Osteocyte (in vitro differentiated cells): ENCODE measurements around the gene CSRP1. TPM values are rescaled to one million over a fixed set of nuclear protein-coding genes. Genes with fewer than 3 reads are reported as not detected.
A peak's percentile ranks its signal among the peaks of the same experiment; 100 is the strongest.

Experiments used
- DNase-seq: peaks from one replicate; pipeline ENCODE4 v3.0.0; 2021; ENCODE audit warnings: mixed read lengths; ENCODE audit not compliant: unreplicated experiment; ENCODE audit errors: extremely low spot score
- H3K27ac Mint-ChIP-seq: one replicate; pipeline ENCODE4 v1.8.0; 2021; ENCODE audit warnings: mild to moderate bottlenecking, mixed read lengths; ENCODE audit not compliant: unreplicated experiment
- H3K27me3 Mint-ChIP-seq: one replicate; pipeline ENCODE4 v1.8.0; 2021; ENCODE audit warnings: mixed read lengths; ENCODE audit not compliant: unreplicated experiment
- H3K36me3 Mint-ChIP-seq: one replicate; pipeline ENCODE4 v1.8.0; 2021; ENCODE audit warnings: mixed read lengths; ENCODE audit not compliant: unreplicated experiment
- H3K4me1 Mint-ChIP-seq: one replicate; pipeline ENCODE4 v1.8.0; 2021; ENCODE audit warnings: mixed read lengths; ENCODE audit not compliant: unreplicated experiment
- H3K4me3 Mint-ChIP-seq: one replicate; pipeline ENCODE4 v1.8.0; 2021; ENCODE audit warnings: mild to moderate bottlenecking, moderate library complexity, mixed read lengths; ENCODE audit not compliant: unreplicated experiment
- H3K9me3 Mint-ChIP-seq: one replicate; pipeline ENCODE4 v1.8.0; 2021; ENCODE audit warnings: mixed read lengths; ENCODE audit not compliant: unreplicated experiment
- total RNA-seq: library from RNA; stranded (reverse); gene quantifications from 2 replicates; pipeline ENCODE4 v1.2.1, GENCODE V29; 2021
- TF ChIP-seq, protein P1 (sequence below): fragments of 200-600 bp; sonication (generic); IDR thresholded peaks from 2 replicates; pipeline ENCODE4 v1.5.0; 2021; ENCODE audit warnings: antibody characterized with exemption, mild to moderate bottlenecking, moderate library complexity

Gene CSRP1
- total RNA-seq, 1 donor from 2014 or later = 0.56 TPM

DNA sequence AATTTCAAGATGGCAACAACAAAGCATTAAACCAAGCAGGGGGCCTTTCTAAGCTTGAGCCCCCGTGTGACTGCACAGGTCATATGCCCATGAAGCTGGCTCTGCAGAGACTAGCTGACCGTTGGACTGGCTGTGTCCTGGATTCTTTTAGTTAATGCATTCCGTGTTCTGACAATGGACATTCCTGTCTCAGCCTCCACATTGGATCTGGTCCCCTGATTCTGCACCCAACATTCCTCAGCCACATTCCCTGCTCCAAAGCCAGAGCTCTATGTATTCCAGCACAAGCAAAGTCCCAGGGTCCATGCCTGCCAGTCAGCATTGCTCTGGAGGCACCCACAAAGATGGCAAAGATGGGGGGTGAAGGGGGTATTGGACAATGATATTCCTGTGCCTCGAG is 26.9 kb upstream of the CSRP1 start:
- Mint-ChIP-seq H3K4me1 (peaks cover 60% of the 10 kb centered on the region), H3K27ac (no peak overlapping the region), H3K36me3 (no peaks in the 10 kb centered on the region), H3K9me3 (no peaks in the 10 kb centered on the region), H3K27me3 (no peaks in the 10 kb centered on the region), H3K4me3 (no peak overlapping the region)
- no peak for DNase-seq
- TF ChIP-seq, protein P1, sequence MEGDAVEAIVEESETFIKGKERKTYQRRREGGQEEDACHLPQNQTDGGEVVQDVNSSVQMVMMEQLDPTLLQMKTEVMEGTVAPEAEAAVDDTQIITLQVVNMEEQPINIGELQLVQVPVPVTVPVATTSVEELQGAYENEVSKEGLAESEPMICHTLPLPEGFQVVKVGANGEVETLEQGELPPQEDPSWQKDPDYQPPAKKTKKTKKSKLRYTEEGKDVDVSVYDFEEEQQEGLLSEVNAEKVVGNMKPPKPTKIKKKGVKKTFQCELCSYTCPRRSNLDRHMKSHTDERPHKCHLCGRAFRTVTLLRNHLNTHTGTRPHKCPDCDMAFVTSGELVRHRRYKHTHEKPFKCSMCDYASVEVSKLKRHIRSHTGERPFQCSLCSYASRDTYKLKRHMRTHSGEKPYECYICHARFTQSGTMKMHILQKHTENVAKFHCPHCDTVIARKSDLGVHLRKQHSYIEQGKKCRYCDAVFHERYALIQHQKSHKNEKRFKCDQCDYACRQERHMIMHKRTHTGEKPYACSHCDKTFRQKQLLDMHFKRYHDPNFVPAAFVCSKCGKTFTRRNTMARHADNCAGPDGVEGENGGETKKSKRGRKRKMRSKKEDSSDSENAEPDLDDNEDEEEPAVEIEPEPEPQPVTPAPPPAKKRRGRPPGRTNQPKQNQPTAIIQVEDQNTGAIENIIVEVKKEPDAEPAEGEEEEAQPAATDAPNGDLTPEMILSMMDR = no peak

DNA sequence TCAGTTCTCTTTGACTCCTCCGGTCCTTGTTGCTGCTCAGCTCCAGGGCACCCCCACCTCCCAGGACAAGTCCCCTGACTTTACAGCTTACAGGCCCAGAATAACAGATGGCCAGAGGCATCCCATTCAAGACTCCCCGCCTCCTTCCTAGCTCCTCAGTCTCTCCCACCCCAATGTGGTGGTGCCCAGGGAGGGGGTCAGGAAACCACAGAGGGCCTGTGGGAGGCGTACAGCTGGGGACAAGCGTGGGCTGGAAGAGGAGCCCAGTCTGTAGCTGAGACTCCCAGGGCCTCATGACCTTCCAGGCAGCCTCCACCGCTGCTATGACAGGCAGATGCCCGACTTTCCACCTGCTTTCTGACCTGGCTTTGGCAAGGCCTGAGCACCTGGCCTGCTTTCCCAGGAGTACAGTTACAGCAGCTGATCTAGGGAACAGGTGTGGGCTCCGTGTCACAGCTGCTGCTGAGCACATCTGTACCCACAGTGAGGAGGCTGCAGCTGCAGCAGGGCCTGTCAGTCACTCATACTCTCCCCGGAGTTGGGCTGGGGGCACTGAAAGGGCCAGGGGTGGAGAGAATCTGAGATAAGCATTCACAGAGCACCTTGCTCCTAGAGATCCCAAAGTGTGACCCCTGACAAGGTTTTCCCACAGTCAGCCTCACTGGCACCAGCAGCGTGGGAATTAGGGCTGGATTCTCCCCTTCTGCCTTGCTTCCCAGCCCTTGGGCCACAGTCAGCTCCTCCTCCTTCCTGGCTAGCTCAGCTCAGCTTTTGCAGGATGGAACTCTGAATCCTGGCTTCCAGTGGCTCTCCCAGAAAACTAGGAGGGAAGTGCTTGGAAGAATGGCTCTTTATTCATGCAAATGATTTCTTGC is 24.9 kb upstream of the CSRP1 start:
- Mint-ChIP-seq H3K36me3 (no peaks in the 10 kb centered on the region), H3K4me1 (peaks cover 43% of the 10 kb centered on the region), H3K27ac (peak overlapping the region; percentile 78), H3K4me3 (no peak overlapping the region), H3K9me3 (no peaks in the 10 kb centered on the region), H3K27me3 (no peaks in the 10 kb centered on the region)
- TF ChIP-seq, protein P1 = no peak
- no peak for DNase-seq

DNA sequence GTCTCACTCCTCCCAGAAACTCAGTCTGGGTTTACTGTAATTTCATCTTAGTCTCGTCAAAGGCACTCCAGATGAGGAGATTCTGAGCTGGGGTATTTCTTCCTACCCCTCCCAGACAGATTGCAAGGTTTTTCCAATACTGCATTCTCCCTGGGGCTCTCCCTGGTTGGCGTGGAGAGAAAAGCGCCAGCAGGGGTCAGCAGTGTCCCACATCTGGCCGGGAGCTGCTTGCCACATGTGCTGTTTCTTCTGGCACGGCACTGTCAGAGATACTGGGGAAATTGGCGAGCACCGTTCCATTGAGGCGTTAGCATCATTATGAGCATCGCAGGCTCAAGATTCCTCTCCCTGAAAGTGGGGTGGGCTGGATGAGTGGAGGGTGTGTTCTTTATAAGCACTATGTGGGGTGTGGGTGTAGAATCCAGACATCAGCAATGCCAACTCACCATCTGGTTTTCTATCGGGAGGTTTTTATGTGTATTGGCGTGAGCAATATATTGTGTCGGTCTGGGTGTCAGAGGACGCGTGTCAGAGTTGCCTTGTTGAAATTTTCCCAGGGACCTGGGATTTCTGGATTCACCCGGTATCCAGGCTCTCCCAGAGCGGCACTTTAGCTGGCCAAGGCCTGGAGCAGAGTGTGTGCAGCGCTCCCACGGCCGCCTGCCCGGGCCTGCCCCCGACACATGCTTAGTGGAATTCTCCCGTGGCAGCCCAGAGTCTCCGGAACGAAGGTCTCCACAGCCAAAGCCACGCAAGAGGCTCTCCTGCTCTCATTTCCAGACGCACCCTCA is 24.0 kb upstream of the CSRP1 start:
- TF ChIP-seq, protein P1 = peak; percentile 91
- H3K4me1 Mint-ChIP-seq = peaks cover 34% of the 10 kb centered on the region
- no peaks in the 10 kb centered on the region for H3K36me3 Mint-ChIP-seq
- H3K9me3 Mint-ChIP-seq = no peaks in the 10 kb centered on the region
- H3K27ac Mint-ChIP-seq = peak overlapping the region; percentile 78
- peak; percentile 94 for DNase-seq
- no peaks in the 10 kb centered on the region for H3K27me3 Mint-ChIP-seq
- no peak overlapping the region for H3K4me3 Mint-ChIP-seq

DNA sequence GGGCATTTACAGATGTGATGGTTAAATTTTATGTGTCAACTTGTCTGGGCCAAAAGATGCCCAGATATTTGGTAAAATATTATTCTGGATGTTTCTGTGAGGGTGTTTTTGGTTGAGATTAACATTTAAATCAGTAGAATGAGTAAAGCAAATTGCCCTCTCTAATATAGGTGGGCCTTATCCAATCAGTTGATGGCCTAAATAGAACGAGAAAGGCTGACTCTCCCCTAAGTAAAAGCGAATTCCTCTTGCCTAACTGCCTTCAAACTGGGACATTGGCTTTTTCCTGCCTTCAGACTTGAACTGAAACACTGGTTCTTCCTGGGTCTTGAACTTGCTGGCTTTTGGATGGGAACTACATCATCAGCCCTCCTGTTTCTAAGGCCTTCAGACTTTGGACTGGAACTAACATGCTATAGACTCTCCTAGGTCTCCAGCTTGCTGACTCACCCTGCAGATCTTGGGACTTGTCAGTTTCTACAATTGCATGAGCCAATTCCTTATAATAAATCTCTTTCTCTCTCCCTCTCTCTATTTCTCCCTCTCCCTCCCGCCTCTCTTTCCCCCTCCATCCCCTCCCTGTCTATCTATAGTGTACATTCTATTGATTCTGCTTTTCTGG is 21.8 kb upstream of the CSRP1 start:
- H3K36me3 Mint-ChIP-seq = peaks cover 3% of the 10 kb centered on the region
- TF ChIP-seq, protein P1 = no peak
- DNase-seq = no peak
- no peaks in the 10 kb centered on the region for H3K9me3 Mint-ChIP-seq
- no peaks in the 10 kb centered on the region for H3K27me3 Mint-ChIP-seq
- H3K4me1 Mint-ChIP-seq = peaks cover 20% of the 10 kb centered on the region
- H3K4me3 Mint-ChIP-seq = no peak overlapping the region
- H3K27ac Mint-ChIP-seq = no peak overlapping the region
